Heart right ventricle (tissue), 16 donors: ENCODE data around the gene NTSR1. TPM values are rescaled to one million over a fixed set of nuclear protein-coding genes. Genes with fewer than 3 reads are reported as not detected.
A peak's percentile ranks its signal among the peaks of the same experiment; 100 is the strongest.

Experiments used
- ATAC-seq, 8 donors: fragments of 200-7000 bp; cut with Tn5 transposase; one replicate each; pipeline ENCODE4 v1.9.1; 2020; ENCODE audit warnings: mild to moderate bottlenecking in 8 of 8, moderate library complexity in 8 of 8, moderate number of reproducible peaks in 1 of 8
- DNase-seq, 2 donors: peaks; one replicate each; pipeline ENCODE4 v3.0.0-alpha.2; 2020
- H3K27ac ChIP-seq, 10 donors: fragments of 200-600 bp; sonication (generic) in 2 of 10; one replicate each; pipeline versions ENCODE4 v1.5.0 to v1.8.0; 2020 to 2022; ENCODE audit warnings: mild to moderate bottlenecking in 3 of 10
- H3K27me3 ChIP-seq, 7 donors: fragments of 200-600 bp; one replicate each; pipeline ENCODE4 v1.8.0; 2021 to 2022; ENCODE audit warnings: mild to moderate bottlenecking in 2 of 7
- H3K36me3 ChIP-seq, 9 donors: fragments of 200-600 bp; sonication (generic) in 1 of 9; one replicate each; pipeline versions ENCODE4 v1.5.0 to v1.8.0; 2020 to 2022; ENCODE audit warnings: mild to moderate bottlenecking in 2 of 9
- H3K4me1 ChIP-seq, 9 donors: fragments of 200-600 bp; sonication (generic) in 1 of 9; one replicate each; pipeline versions ENCODE4 v1.5.0 to v1.8.0; 2020 to 2022; ENCODE audit warnings: mild to moderate bottlenecking in 4 of 9
- H3K4me3 ChIP-seq, 10 donors: fragments of 200-600 bp; sonication (generic) in 2 of 10; one replicate each; pipeline versions ENCODE4 v1.5.0 to v1.8.0; 2020 to 2022; ENCODE audit warnings: mild to moderate bottlenecking in 7 of 10, moderate library complexity in 2 of 10
- H3K9me3 ChIP-seq, 11 donors: fragments of 200-600 bp in 10 of 11; sonication (generic) in 2 of 11; one replicate each; pipeline versions ENCODE4 v1.5.0 to v1.8.0; 2013 to 2022; ENCODE audit warnings: mild to moderate bottlenecking in 2 of 11, control low read depth in 1 of 11, moderate library complexity in 1 of 11
- CTCF ChIP-seq, 9 donors: fragments of 200-600 bp; sonication (generic) in 2 of 9; IDR thresholded peaks; one replicate each; pipeline versions ENCODE4 v1.5.0 to v1.8.0; 2021 to 2022; ENCODE audit warnings: antibody characterized with exemption in 9 of 9, mild to moderate bottlenecking in 5 of 9, moderate library complexity in 1 of 9
- WGBS, 2 donors: extraction: QIAGEN DNeasy Blood & Tissue Kit; methylation state at CpG; one replicate each; pipeline ENCODE4 v1.1.7; 2013; ENCODE audit warnings: inconsistent platforms in 1 of 2; 5-methylcytosine and 5-hydroxymethylcytosine counted together
- intact Hi-C, 10 donors: fragments of 100-400 bp; cut with DNase I; formaldehyde crosslinking; loops; one replicate each; pipeline versions ENCODE4 v1.11.1 to v1.14.2; 2022
- polyA plus RNA-seq, 2 donors: library from polyadenylated mRNA; stranded (reverse); fragments of 200-250 nt; gene quantifications; one replicate each; pipeline ENCODE4 v1.2.3, GENCODE V29; 2013
- total RNA-seq, 10 donors: library from RNA; stranded (reverse); fragmentation: NEBNext Ultra II Directional in 3 of 10; extraction: Animal tissue kit (Norgen Biotek cat#: 25700) in 3 of 10; gene quantifications; one replicate each; pipeline versions ENCODE4 v1.2.1 to v1.2.4, GENCODE V29; 2021 to 2023
- donor health status: Arrhythmogenic right ventricular cardiomyopathy.
- donor health status: ischemic (EF 13 %, LVEDD 7.1; RV severe dilation, severe dysfunction).
- donor health status: healthy with polysubstance abuse.
- donor health status: DM: no; HTN: yes; CAD: no.
- donor health status: DM: no; HTN: no; CAD: no.
- donor health status: ischemic (EF 25% LVEDD 6.9; RV normal size, moderate dysfunction).
- donor health status: ischemic (EF 25% LVEDD 5.7; RV mildly dilated, moderate dysfunction).
- donor health status: healthy.
- donor health status: DM: yes; HTN: yes; CAD: no.
- donor health status: Ischemic cardiomyopathy.
- donor health status: ischemic (EF 35%, LVEDD 5.7; RV mildly dilated, moderate dysfunction).
- donor health status: nonischemic (EF 11% LVEDD 7.7; RV severe dilation, severe dysfunction).
- donor health status: DM: yes; HTN: yes; CAD: no.
- donor health status: PGD.
- donor health status: ischemic (EF 29% LVEDD 5.4; RV normal size, mild dysfunction).
- donor health status: nonischemic (EF 23%, LVEDD 6.1; RV moderate dilation, normal function).

NTSR1 gene
- total and polyA plus RNA-seq, 12 donors = 0.08 TPM; not detected in 10

- peak in 1 of 2 donors; percentile 52 for DNase-seq
- Histone ChIP-seq H3K9me3 (no peaks in the 10 kb centered on the region), H3K27ac (peak overlapping the region; percentile 70 to 96 (median 91)), H3K4me1 (peaks cover 6 to 50% (median 38%) of the 10 kb centered on the region in 9 donors), H3K27me3 (no peaks in the 10 kb centered on the region), H3K4me3 (peak overlapping the region; percentile 14 to 97 (median 69)), H3K36me3 (peaks cover 0 to 32% (median 3%) of the 10 kb centered on the region in 9 donors)
- peak in 3 of 8 donors; percentile 3 to 12 (median 4) for ATAC-seq
- 0 to 1% methylated on average over 68 of the region's 68 CpGs for WGBS, 2 donors
- intact Hi-C loops = loop anchor here in 3 of 10 donors (5.0 to 10.0 kb wide), 3 partner anchors 290 to 653 kb away; partner anchors contain the start of genes CABLES2 (in 2 of the 3), PSMA7 (in 1 of the 3) and SS18L1 (in 1 of the 3)
- no peak for TF ChIP-seq CTCF (IDR thresholded peaks at IDR 0.05)
Observed at GRCh38 chr20:62795023-62795761, 86.6 kb downstream of the NTSR1 start.

GRCh38 chr20:62796699-62797491, 88.3 kb downstream of the NTSR1 start:
- Histone ChIP-seq H3K9me3 (no peaks in the 10 kb centered on the region), H3K4me1 (peaks cover 11 to 53% (median 44%) of the 10 kb centered on the region in 9 donors), H3K27ac (peak overlapping the region; percentile 68 to 96 (median 92)), H3K36me3 (peaks cover 0 to 44% (median 9%) of the 10 kb centered on the region in 9 donors), H3K4me3 (peak overlapping the region; percentile 21 to 97 (median 69)), H3K27me3 (no peaks in the 10 kb centered on the region)
- intact Hi-C loops = loop anchor here in 3 of 10 donors (5.0 to 10.0 kb wide), 3 partner anchors 292 to 655 kb away; partner anchors contain the start of genes CABLES2 (in 2 of the 3), PSMA7 (in 1 of the 3) and SS18L1 (in 1 of the 3)
- ATAC-seq (peak in 1 of 8 donors; percentile 5), DNase-seq (no peak)
- TF ChIP-seq CTCF (IDR thresholded peaks at IDR 0.05) = no peak
- WGBS, 2 donors = 16 to 35% methylated on average over 17 to 50 of the region's 53 CpGs

GRCh38 chr20:62797671-62798532, 89.3 kb downstream of the NTSR1 start:
- Histone ChIP-seq H3K4me1 (peaks cover 11 to 60% (median 51%) of the 10 kb centered on the region in 9 donors), H3K9me3 (no peaks in the 10 kb centered on the region), H3K4me3 (peak overlapping the region in 4 of 10 donors; percentile 65 to 74 (median 72)), H3K36me3 (peaks cover 0 to 44% (median 9%) of the 10 kb centered on the region in 9 donors), H3K27me3 (no peaks in the 10 kb centered on the region), H3K27ac (peak overlapping the region in 6 of 10 donors; percentile 31 to 75 (median 57))
- no peak for ATAC-seq
- 85 to 91% methylated on average over 26 of the region's 26 CpGs for WGBS, 2 donors
- no peak for TF ChIP-seq CTCF (IDR thresholded peaks at IDR 0.05)
- intact Hi-C loops = loop anchor here in 3 of 10 donors (5.0 to 10.0 kb wide), 3 partner anchors 293 to 656 kb away; partner anchors contain the start of genes CABLES2 (in 2 of the 3), PSMA7 (in 1 of the 3) and SS18L1 (in 1 of the 3)
- no peak for DNase-seq
